ENCODE data around the gene YWHAG.
"Not testable (repeated sequence)": the region's sequence is repeated elsewhere in the genome, so short reads cannot be mapped to it uniquely, and the experiment has no call there.

Gene YWHAG

DNA sequence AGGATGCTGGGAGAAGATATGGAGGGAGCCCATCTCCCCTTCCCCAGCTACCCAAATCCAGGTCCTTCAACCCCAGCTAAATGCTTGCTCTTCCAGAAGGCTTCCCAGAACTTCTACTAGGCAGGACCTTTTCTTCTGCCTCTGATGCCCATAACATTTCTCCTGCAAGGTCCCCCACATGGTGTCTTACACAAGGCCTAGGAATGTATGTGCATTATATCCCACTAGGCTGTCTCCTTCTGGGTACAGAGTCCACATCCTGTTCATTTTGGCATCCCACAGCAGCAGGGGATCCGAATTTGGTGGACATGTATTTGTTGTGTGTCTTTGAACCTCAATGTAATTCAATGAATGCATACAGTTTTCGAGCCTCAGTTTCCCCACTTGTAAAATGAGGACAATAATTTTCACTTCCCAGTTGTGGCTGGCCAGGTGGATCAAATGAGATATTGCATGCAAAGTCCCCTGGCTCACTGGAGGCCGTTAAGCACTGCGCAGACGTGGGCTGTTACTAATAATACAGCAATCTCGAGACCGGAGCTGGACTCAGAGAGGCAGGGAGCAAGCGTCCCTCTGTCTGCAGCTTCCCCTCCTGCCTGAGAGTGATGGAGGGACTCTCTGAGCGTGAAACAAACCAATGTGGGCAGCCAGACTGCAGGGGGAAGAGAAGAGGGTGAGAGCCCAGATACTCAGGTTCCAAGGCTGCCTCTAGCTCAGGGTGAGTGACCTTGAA is 18.6 kb upstream of the YWHAG start:
- DNase-seq, result peak in 1 of 2 experiments; percentile 40

GRCh38 chr7:76375251-76375650 is 16.5 kb upstream of the YWHAG start:
- DNase-seq, result no peak

DNA sequence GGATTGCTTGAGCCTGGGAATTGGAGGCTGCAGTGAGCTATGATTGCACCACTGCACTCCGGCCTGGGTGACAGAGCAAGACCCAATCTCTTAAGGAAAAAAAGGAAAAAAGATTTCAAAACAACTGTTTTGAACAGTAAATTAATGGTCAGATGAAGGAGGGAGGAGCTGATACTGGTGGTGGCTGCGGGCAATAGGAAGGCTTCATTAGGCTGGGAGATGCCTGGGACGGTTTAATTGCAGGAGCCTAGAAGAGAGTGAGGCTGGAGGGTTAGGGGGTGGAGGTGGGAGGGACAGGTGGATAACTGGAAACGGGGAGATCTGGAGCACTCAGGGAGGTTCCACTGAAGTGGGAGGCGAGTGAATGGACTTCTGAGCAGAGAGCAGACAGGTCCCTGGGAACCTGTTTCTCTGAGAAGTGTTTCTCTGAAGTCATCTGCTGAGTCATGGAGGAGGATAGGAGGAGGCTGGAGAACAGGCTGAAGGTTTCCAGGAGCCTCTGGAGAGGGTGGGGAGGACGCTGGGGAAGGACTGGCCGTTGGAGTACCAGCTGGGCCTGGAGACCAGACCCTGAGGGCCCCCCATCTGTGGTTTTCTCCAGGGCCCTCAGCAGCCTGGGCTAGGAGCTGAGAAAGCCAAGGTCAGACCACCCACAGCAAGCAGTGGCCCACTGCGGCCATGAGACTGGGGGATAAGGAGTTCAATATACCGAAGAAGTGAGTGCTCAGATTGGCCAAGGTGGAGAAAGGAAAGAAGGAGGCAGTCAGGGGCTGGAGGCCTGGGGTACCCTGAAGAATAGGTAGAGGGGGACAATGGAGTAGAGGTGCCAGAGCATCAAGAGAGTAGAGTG is 14.4 kb upstream of the YWHAG start:
- no peak for DNase-seq

GRCh38 chr7:76371396-76371795 is 12.6 kb upstream of the YWHAG start:
- no peak for DNase-seq

- DNase-seq, result no peak
Observed at GRCh38 chr7:76369018-76369417, 10.2 kb upstream of the YWHAG start.

- DNase-seq, result no peak
Observed at GRCh38 chr7:76368190-76368589, 9.4 kb upstream of the YWHAG start.

GRCh38 chr7:76364198-76364584 is 5.4 kb upstream of the YWHAG start:
- DNase-seq, result no peak

- DNase-seq, result not testable (repeated sequence)
Observed at GRCh38 chr7:76363754-76364153, 5.0 kb upstream of the YWHAG start.

GRCh38 chr7:76359978-76360638 is 1.3 kb upstream of the YWHAG start:
- no peak for DNase-seq

DNA sequence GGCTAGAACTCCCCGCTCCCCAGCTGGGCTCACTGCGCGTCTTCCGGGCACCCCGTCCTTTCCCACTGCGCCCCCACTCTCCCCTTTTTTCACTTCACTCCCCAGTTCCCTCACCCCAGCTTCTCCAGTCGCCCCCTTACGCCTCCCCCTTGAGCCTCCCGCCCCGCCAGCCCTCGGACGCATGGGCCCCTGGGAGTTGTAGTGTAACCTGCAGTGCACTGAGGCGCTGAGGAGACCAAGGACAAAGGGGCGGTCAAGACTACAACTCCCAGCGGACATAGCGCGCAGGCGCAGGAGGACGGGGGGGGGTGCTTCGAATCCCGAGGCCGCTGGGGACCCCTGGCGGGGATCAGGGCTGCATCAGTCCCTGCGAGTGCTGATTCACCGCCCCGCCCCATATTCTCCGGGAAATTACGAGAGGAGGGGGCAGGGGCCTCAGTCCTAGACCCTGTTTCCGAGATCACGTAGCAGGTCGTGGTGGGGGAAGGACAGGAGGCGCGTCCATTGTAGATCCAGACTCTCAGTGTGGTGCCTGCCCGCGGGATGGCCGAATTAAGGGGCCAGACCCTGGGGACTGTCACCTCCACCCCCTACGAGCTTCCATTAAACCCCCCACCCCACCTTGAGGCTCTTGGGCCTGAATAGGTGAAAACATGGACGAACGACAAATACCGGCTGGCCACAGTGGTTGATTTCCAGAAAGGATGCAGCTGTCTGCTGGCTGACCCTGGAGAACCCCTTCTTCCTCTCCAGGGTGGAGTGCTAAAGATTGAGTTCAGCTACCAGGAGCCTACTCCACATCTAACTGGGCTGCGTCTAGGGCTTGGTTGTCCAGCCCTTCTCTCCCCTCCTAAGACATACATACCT is 553 bp upstream of the YWHAG start:
- DNase-seq, result peak; percentile 98 to 99

DNA sequence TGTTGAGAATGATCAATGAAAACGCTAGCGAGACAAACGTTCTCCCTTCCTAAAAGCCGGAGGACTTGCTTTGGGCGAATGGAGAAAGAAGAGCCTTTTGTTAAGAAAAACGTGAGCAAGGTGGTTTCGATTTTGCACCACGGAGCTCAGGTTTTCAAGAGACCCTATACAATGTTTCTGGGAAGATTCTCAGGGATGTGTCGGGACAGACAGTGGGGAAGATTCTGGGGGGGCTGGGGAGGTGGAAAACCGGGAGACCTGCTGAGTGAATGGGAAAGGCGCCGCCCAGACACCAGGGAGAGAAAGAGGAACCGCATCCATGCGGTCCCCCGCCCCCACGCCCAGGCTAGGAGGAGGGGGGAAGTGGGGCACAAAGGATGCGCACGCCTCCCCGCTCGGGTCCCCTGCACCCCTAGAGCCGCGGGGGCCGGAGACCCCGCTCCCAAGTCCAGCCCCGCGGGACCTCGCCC is 745 bp downstream of the YWHAG start:
- peak; percentile 47 to 72 for DNase-seq

DNA sequence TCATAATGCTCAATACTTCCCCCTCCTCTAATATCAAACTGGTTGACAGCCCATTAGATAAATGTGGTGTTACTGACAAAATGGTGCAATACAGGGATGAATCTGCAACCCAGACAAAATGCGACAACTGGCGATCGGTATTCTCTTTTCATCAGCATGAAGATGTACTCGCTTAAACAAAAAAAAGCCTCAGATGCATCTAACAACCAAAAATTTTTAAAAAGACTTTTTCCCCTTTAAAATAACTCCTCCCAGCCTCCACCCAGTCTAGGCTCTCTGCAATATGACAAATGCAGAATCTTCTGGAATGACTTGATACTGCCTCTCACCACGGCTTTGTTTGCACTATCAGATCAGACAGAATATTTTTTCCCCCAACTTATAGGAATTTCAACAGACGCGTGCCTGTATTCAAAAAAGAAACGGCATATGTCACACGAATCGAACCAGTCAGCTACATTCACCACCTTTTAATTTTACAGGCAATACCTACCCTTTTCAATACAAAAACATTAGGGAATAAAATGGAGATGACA is 1.2 kb downstream of the YWHAG start:
- peak in 1 of 2 experiments; percentile 48 for DNase-seq

GRCh38 chr7:76356823-76357222 is 2.0 kb downstream of the YWHAG start:
- DNase-seq, result peak in 1 of 2 experiments; percentile 40

GRCh38 chr7:76356115-76356514 is 2.7 kb downstream of the YWHAG start:
- DNase-seq, result no peak

DNA sequence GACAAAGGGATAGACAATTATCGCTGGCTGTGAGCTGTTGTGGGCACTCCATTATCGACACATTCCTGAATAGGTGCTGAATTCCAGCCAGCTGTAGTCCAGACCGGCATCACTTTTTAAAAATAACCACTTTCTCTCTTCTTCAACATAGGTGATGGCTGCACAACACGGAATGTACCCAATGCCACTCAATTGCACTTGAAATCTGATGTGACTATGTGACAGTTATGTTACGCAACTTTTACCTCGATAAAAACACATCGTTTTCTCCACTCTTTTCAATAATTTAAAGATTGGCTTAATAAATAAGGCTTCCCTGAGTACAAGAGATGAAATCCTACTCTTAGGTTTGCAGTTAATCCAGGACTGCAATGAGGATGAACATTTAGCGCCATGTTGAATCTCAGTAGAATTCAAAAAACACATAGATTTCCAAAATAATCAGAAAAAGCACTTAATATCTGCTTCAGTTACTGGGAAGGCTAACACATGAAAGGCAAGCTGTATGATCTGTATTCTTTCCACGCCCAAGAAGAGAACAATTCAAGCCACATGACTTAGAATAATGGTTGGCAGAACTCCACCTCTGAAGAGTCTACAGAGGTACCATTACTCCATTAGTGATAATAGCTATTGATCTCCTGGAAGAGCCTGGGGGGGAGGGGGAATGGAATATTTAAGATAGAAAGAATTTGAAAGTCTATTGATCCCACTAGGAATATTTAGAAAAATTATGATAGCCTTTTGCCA is 3.6 kb downstream of the YWHAG start:
- no peak for DNase-seq

DNA sequence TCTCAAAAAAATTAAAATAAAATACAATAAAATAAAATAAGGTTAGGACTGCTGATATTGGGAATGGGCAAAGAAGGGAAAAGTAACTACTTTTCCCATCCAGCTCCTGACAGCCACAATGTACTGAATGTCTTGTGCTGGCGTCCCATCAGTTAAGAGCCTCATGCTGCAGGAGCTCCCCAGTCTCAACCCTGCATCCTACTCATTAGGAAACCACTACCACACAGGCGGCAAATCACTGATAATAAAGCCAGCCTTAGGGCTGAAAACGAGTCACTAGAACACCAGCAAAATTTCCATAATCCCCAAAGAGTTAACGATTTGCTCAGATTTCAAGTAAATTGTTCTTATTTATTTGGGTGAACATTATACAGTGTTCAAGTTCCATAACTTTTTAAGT is 4.3 kb downstream of the YWHAG start:
- no peak for DNase-seq

- no peak for DNase-seq
Observed at GRCh38 chr7:76353744-76354143, 5.0 kb downstream of the YWHAG start.

DNA sequence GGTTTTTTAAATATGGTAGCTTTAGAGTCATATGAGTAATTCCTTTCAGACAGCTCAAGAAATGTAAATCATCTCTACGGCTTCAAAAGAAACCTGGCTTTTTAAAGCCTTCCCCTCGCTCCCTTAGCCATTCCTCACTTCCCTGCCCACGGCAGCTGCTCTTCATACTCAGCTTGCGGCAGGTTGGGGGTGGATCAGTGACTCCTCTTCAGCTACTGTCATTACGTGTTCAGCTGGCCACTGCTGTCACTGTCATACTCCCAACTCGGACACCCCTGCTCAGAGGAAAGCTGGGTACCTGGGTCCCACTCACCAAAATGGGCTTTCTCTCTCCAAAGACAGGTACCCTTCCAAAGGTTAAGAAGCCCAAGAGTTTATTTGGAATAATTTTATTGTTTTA is 6.6 kb downstream of the YWHAG start:
- DNase-seq, result no peak

GRCh38 chr7:76351372-76351771 is 7.4 kb downstream of the YWHAG start:
- DNase-seq, result no peak

- no peak for DNase-seq
Observed at GRCh38 chr7:76349313-76349885, 9.4 kb downstream of the YWHAG start.

- DNase-seq, result no peak
Observed at GRCh38 chr7:76347710-76348109, 11.1 kb downstream of the YWHAG start.

All from NCI-H526 (cell line).